HG02759 (cell line): ENCODE data around the gene DCTN2.

Experiments used
- ATAC-seq: cut with Tn5 transposase; IDR thresholded peaks from one replicate; pipeline ENCODE4 v1.9.1; 2021; ENCODE audit warnings: mild to moderate bottlenecking, moderate library complexity; ENCODE audit not compliant: unreplicated experiment

DCTN2 gene

DNA sequence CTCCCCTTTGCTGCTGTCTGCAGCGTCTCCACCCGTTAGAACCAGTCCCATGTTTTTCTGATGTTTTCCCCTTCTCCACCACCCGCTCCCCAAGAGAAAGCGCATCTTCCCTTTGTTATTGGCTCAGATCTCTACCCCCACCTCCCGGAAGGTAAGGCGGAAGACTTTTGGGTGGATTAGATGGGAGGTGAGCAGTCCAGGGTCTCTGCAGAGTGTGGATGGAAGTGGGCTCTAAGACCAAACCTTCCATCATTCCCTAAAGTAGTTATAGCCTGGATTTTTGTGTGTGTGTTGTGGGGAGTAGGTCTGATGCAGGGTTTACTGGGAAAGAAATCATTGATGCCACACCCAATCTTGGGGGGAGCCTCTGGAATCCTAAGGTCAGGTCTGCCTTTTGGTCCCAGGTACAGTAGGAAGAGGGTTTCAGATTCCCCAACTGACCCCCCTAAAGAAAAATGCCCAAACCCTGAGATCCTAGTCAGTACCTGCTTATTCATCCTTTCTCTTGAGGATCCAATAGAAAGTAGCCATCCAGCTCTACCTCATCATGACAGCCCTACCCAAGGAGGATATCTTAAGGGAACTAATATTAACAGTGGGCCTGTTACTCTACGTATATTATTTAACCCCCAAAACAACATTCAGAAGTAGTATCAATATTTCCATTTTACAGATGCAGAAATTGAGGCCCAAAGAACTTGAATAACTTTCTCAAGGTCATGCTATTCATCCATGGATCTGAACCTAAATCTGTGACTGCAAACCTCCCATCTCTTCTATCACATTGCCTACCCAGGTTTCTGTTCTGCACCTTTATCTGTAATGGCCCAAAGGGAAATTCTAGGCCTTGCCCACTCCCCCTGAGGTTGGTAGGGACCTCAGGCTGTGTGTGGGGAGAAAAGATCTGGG, 3.9 kb upstream of the DCTN2 start:
- no peak for ATAC-seq

- ATAC-seq: no peak
Observed at GRCh38 chr12:57549909-57550640, 3.1 kb upstream of the DCTN2 start, which contains the start of gene KIF5A. Gene KIF5A (plus strand): TSS chr12:57550044. CDS start chr12:57550272, 228 bp downstream.

DNA sequence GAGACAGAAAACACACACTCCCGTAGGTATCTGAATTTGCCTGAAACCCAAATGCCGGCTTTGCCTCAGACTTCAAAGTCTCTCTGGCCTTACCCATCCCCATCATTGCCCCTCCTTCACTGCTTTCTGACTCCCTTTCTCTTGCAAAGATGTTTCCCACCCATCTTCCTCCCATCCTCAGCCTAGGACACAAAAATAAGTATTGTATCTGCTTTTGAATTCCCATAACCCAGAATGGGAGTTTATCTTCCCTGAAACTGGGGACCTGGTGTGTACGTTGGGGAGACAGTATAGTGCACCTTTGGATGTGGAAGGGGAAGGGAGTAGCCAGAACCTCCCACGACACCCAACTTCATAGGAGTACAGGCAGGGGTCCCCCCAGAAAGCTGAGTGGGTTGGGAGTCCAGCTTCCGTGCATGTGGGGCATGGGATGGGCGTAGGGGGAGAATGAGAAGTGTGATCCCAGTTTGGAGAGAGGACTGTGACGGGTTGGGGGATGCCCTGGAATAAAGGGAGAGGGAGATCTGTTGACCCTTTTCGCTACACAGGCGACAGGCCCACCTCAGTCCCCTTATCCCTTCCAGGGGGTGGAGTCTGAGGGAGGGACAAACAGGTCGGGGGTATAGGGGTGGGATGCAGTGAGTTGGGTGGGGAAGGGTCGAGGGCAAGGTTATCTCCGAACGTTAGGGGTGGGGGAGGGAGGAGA, 2.4 kb upstream of the DCTN2 start:
- ATAC-seq: no peak

GRCh38 chr12:57548488-57548887, 1.5 kb upstream of the DCTN2 start:
- ATAC-seq: no peak

DNA sequence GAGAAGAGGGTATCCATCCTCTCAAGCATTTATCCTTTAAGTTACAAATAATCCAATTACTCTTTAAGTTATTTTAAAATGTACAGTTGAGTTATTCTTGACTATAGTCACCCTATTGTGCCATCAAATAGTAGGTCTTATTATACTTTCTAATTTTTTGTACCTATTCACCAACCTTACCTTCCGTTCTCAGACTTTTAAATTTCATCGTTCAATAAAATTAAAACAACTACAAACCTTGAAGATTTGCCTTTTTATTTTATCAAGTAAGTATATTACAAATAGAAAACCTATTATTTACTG, 972 bp upstream of the DCTN2 start:
- no peak for ATAC-seq

GRCh38 chr12:57547288-57548012, 458 bp upstream of the DCTN2 start:
- no peak for ATAC-seq

- no peak for ATAC-seq
Observed at GRCh38 chr12:57545809-57546437, 1.1 kb downstream of the DCTN2 start.

GRCh38 chr12:57543581-57543980, 3.4 kb downstream of the DCTN2 start:
- no peak for ATAC-seq

GRCh38 chr12:57541717-57542116, 5.3 kb downstream of the DCTN2 start:
- ATAC-seq: no peak

DNA sequence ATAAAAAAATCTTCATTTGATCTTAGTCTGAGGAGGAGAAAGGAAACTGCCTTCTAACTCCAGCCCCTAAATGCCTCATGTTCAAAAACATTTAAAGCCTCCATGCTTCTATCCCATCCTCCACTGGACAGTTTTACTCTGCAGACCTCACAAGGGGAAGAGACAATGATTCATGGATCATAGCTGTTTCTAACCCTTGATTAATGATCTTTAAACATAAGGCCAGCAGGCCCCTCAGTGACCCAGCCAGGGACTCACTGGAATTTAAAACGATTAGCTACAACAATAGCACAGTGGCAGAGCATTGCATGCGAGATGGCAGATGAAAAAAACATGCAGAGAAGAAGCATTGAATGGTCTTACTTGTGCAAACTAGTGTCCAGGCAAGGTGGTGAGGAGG, 6.0 kb downstream of the DCTN2 start:
- ATAC-seq: no peak

GRCh38 chr12:57539134-57539768, 7.7 kb downstream of the DCTN2 start:
- ATAC-seq: no peak

- ATAC-seq: no peak
Observed at GRCh38 chr12:57536597-57536942, 10.4 kb downstream of the DCTN2 start.

GRCh38 chr12:57535764-57536596, 11.0 kb downstream of the DCTN2 start:
- no peak for ATAC-seq

DNA sequence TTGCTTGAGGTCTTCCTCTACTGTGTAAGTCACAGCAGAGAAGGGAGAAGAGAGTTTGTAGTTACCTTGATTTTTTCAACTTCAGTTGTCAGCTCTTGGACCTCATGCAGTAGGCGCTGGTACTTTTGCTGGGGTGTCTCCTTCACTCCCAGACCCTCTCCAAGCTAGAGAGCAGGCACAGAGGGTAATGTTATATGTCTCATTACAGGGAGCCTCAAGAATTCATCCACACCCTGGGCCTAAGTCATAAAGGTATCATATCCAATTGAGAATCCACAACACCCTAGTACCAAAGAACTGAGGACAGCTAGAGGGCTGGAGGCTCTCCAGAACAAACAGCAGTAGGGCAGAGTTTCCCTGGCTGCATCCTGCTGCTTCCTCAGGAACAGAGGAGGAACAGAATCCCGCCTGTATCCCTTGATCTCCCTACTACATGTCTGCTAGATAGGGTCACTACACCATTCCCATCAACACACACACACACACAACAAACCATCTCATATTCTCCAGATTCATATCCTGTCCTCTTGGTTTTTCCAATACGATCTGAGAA, 11.9 kb downstream of the DCTN2 start:
- no peak for ATAC-seq

DNA sequence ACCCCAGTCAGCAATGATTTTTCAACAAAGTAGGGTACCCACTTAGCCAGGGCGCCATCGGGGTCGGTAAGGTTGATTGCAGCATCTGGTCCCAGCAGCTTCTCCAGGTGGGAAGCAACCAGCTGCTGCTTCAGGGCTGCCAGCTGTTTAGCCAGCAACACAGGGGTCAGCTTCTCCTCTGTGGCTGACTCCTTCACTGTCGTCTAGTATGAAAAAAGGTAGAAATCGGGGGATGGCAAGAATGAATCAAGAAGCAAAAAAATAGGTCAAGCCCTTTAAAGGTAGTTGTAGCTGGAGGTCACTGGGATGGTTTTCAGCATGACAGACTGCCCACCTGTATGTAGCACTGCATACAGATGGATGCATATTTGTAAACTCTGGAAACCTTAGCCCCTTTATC, 12.7 kb downstream of the DCTN2 start:
- ATAC-seq: no peak

- no peak for ATAC-seq
Observed at GRCh38 chr12:57533108-57533507, 13.9 kb downstream of the DCTN2 start.

DNA sequence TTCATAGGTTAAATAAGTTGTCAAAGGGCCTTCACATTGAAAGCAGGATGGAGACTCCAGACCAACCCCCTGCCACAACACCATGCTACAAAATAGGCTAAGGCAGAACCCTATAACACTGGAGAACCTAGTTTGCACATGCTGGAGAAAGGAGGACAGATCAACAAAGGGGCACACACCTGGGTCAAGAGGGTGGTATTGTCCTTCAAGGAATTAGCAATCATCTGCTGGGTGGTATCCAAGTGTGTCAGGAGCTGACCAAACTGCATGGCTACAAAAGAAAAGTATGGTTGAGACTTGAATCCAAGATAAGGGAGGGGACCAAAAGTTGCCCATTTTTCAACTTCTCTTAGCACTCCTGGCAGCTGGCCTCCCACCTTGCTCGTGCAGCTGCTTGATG, 15.2 kb downstream of the DCTN2 start:
- no peak for ATAC-seq

- no peak for ATAC-seq
Observed at GRCh38 chr12:57530396-57531142, 16.4 kb downstream of the DCTN2 start.
